ENCODE results near the gene ABHD12. TPM values are rescaled to one million over a fixed set of nuclear protein-coding genes. Genes with fewer than 3 reads are reported as not detected.
"Not testable (repeated sequence)": the region's sequence is repeated elsewhere in the genome, so short reads cannot be mapped to it uniquely, and the experiment has no call there.

ABHD12 gene
- total RNA-seq, 2 experiments from 2014 or later = 13.0 to 14.7 TPM

DNA sequence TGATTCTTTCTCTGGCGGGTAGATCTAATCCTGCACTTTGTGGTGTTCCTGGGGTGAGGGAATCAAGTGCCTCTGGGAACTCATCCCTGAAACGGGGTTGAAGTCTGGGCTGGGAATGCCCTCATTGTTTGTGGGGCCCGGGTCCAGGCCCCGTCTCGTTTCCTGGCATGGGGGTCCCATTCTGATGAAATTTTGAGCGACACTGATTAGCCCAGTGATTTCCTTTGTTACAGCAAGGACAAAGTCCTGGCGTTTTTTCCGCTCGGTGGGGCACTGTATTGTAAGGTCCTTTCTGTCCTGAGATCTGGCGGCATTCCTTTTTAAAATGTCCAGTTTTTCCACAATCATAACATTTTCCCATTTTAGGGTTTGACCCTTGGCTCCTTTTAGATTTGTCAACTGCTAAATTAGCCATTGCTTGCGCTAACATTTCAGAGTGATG is 9.7 kb upstream of the ABHD12 start:
- not testable (repeated sequence) for DNase-seq; H3K27me3 Mint-ChIP-seq (ENCODE audit: low read depth); H3K4me1 Mint-ChIP-seq (ENCODE audit: low read depth); H3K4me3 Mint-ChIP-seq; H3K27ac Mint-ChIP-seq; H3K36me3 Mint-ChIP-seq (ENCODE audit: low read depth)
- intact Hi-C loops (cut with micrococcal nuclease) = loop anchor here (10.0 kb wide), 1 partner anchor 1366 kb away; no protein-coding TSS in a partner anchor
- CTCF ChIA-PET = interaction anchor here (1.5 to 6.0 kb wide), 5 partner anchors 79 to 406 kb away, joined by 5 to 49 read pairs (median 14); no protein-coding TSS in a partner anchor
- H3K9me3 Mint-ChIP-seq = peaks cover 20% of the 10 kb centered on the region

DNA sequence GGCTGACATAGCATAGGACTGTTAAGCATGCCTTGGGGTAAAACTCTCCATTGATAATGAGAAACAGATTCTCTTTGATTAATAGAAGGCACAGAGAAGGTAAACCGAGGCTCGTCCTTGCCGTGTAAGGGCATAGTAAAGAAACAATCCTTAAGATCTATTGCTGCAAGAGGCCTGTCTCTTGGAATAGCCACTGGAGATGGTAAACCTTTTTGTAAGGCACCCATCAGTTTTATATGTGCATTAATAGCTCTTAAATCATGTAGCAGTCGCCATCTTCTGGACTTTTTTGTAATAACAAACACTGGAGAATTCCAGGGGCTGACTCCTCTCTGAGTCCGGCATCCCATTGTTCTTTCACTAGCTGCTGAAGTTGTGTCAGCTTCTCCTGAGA is 8.4 kb upstream of the ABHD12 start:
- H3K36me3 Mint-ChIP-seq (ENCODE audit: low read depth) = no peaks in the 10 kb centered on the region
- H3K4me3 Mint-ChIP-seq = no peak overlapping the region
- H3K27ac Mint-ChIP-seq = no peak overlapping the region
- no peaks in the 10 kb centered on the region for H3K27me3 Mint-ChIP-seq (ENCODE audit: low read depth)
- H3K4me1 Mint-ChIP-seq (ENCODE audit: low read depth) = no peaks in the 10 kb centered on the region
- intact Hi-C loops (cut with micrococcal nuclease) = loop anchor here (1.0 to 2.0 kb wide), 4 partner anchors 89 to 404 kb away; no protein-coding TSS in a partner anchor
- CTCF ChIA-PET = interaction anchor here (0.7 to 6.0 kb wide), 19 partner anchors 8 to 405 kb away, joined by 3 to 49 read pairs (median 5); partner anchors contain the start of gene GINS1
- peak; percentile 44 for DNase-seq
- H3K9me3 Mint-ChIP-seq = peaks cover 18% of the 10 kb centered on the region

DNA sequence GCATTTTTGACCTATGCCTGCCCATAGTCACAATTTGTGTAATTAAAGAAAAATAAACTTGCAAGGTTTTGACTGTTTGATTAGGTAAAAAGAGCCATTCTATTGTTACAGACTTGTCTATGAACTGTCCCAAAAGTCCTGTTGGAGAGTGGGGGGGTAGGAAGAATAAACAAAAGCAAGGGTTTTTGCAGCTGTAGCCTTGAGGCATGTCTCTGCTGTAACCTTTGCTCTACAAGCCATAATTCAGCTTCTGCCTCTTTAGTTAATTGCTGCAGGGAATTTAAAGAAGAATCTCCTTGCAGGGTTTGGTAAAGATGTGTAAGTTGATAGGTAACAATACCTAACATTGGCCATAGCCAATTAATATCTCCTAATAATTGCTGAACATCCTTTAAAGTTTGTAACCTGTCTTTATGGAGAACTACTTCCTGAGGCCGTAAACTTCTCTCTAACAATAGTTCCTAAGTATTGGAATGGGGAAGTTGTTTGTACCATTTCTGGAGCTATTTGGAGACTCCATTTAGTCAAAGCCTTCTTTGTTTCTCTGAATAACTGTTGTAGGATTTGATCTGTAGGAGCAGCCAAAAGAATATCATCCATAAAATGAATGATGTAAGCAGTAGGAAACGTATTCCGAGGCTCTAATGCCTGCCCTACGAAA is 7.9 kb upstream of the ABHD12 start:
- Mint-ChIP-seq H3K9me3 (peaks cover 15% of the 10 kb centered on the region), H3K36me3 (ENCODE audit: low read depth) (no peaks in the 10 kb centered on the region), H3K4me1 (ENCODE audit: low read depth) (no peaks in the 10 kb centered on the region), H3K4me3 (no peak overlapping the region), H3K27me3 (ENCODE audit: low read depth) (no peaks in the 10 kb centered on the region), H3K27ac (no peak overlapping the region)
- CTCF ChIA-PET = interaction anchor here (1.0 to 6.0 kb wide), 16 partner anchors 9 to 405 kb away, joined by 3 to 49 read pairs (median 5); partner anchors contain the start of gene GINS1
- intact Hi-C loops (cut with micrococcal nuclease) = loop anchor here (1.0 to 2.0 kb wide), 4 partner anchors 88 to 403 kb away; no protein-coding TSS in a partner anchor
- no peak for DNase-seq

DNA sequence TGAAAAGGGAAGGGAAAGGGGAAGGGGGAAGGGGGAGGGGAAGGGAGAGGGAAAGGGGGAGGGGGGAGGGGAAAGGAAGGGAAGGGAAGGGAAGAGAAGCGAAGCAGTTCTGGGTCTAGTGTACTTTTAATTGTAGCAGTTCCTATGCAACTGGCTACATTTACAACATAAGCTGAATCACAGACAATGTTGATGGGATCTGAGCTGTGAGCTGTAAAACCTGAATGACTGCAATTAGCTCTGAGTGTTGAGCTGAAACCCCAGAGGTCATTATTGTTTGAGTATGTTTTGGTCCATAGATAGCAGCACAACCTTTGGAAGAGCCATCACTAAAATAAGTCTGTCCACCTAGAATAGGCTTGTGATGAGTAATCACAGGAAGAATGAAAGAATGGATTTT is 7.2 kb upstream of the ABHD12 start:
- Mint-ChIP-seq H3K4me3 (no peak overlapping the region), H3K4me1 (ENCODE audit: low read depth) (no peaks in the 10 kb centered on the region), H3K9me3 (peaks cover 8% of the 10 kb centered on the region), H3K27ac (no peak overlapping the region), H3K36me3 (ENCODE audit: low read depth) (no peaks in the 10 kb centered on the region), H3K27me3 (ENCODE audit: low read depth) (no peaks in the 10 kb centered on the region)
- intact Hi-C loops (cut with micrococcal nuclease) = loop anchor here (2.0 kb wide), 1 partner anchor 201 kb away; no protein-coding TSS in a partner anchor
- CTCF ChIA-PET = interaction anchor here (0.9 to 6.0 kb wide), 8 partner anchors 10 to 219 kb away, joined by 3 to 49 read pairs (median 5); partner anchors contain the start of gene GINS1
- no peak for DNase-seq

DNA sequence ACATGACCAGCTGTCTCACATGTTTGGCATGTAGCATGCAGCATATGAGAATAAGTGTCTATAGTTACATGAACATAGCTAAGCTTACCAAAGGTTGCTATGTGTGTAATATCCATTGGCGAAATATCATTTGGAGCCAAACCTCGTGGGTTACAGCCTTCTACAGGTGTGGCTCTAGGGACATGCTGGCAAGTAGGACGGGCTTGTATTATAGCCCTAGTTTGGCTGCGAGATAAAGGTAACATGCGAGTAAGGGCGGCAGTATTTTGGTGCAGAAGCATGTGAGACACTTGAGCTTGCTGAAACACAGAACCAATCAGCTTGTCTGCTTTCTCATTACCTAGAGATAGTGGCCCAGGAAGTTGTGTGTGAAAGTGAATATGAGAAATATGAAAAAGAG is 6.5 kb upstream of the ABHD12 start:
- CTCF ChIA-PET = interaction anchor here (0.9 to 6.0 kb wide), 5 partner anchors 10 to 218 kb away, joined by 3 to 49 read pairs (median 4); partner anchors contain the start of gene GINS1
- H3K27ac Mint-ChIP-seq = no peak overlapping the region
- peaks cover 3% of the 10 kb centered on the region for H3K9me3 Mint-ChIP-seq
- intact Hi-C loops (cut with micrococcal nuclease) = no loop called here
- H3K4me3 Mint-ChIP-seq = no peak overlapping the region
- no peaks in the 10 kb centered on the region for H3K36me3 Mint-ChIP-seq (ENCODE audit: low read depth)
- no peak for DNase-seq
- no peaks in the 10 kb centered on the region for H3K27me3 Mint-ChIP-seq (ENCODE audit: low read depth)
- no peaks in the 10 kb centered on the region for H3K4me1 Mint-ChIP-seq (ENCODE audit: low read depth)

DNA sequence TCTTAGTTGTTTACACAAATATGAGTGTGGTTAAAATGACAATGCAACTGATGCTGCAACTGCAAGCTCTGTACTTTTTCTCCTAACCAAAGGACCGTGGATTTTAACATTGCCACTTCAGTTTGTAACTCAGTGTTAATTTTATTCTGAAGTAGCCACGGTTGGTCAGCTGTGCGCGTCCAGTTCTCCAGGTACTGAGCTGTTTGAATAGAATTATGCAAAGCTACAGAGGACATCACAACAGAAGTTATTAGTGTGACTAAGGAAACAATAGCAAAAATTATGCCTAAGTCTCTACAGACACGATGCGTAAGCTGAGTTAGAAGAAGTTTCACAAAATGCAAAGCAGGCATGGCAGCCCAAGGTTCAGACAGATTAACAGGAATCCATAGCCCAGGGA is 4.4 kb upstream of the ABHD12 start:
- Mint-ChIP-seq H3K27ac (no peak overlapping the region), H3K4me1 (ENCODE audit: low read depth) (peaks cover 2% of the 10 kb centered on the region), H3K27me3 (ENCODE audit: low read depth) (no peaks in the 10 kb centered on the region), H3K4me3 (no peak overlapping the region), H3K36me3 (ENCODE audit: low read depth) (no peaks in the 10 kb centered on the region), H3K9me3 (no peaks in the 10 kb centered on the region)
- CTCF ChIA-PET = interaction anchor here (0.6 to 1.4 kb wide), 2 partner anchors 42 to 96 kb away, joined by 4 to 5 read pairs; no protein-coding TSS in a partner anchor
- intact Hi-C loops (cut with micrococcal nuclease) = loop anchor here (5.0 kb wide), 1 partner anchor 448 kb away; the partner anchor contains the start of gene CST7
- no peak for DNase-seq

DNA sequence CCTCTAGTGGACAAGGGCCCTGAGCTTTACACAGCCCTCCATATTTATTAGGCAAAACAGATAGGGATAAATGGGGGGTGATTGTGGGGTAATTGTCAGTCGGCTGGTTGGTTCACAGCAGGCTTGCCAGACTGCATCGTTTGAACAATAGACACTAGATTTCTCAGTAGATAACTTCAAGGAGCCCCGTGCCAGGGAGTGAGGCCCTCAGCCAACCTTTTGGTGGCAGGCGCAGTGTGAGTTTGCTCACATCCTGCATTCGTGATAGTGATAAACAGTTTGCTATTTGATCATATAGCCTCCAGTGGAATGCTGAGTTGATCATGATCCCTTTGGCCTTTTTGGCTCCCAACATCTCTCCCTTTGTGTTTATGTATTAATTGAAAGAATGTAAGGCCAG is 3.6 kb upstream of the ABHD12 start:
- Mint-ChIP-seq H3K27me3 (ENCODE audit: low read depth) (no peaks in the 10 kb centered on the region), H3K36me3 (ENCODE audit: low read depth) (no peaks in the 10 kb centered on the region), H3K9me3 (no peaks in the 10 kb centered on the region), H3K4me1 (ENCODE audit: low read depth) (peaks cover 5% of the 10 kb centered on the region), H3K4me3 (no peak overlapping the region), H3K27ac (no peak overlapping the region)
- intact Hi-C loops (cut with micrococcal nuclease) = loop anchor here (5.0 kb wide), 1 partner anchor 447 kb away; the partner anchor contains the start of gene CST7
- no peak for DNase-seq
- CTCF ChIA-PET = no interaction called here

DNA sequence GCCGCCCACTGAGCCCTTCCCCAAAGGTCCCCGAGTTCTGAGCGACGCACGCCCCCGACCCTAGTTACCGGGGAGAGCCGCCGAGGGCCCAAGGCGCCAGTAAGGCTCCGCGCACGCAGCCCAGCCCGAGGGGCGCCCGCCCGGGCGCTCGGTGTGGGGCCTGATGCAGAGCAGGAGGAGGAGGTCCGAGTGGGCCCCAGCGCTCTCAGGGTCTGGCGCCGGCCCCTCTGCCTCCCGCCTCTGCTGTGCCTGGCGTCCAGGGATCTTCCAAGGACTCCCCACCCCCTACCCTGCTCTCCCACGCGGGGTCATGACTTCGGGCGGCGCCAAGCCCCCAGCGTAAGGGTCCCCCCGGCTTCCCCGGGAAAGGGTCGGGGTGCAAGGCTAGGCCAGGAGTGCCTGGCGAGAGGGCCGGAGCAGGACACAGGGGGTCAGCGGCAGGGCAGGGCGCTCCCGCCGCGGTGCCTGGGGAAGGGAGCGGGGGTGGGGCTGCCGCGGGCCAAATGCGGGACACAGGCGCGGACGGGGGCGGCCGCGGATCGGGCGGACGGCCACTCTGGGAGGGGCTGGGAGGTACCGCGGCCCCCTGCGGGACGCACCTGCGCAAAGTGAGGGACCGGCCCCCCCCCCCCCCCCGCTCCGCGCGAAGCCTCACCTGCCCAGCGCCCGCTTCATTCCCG is 637 bp downstream of the ABHD12 start:
- CTCF ChIA-PET = no interaction called here
- Mint-ChIP-seq H3K4me3 (peak overlapping the region; percentile 87), H3K9me3 (no peaks in the 10 kb centered on the region), H3K4me1 (ENCODE audit: low read depth) (peaks cover 11% of the 10 kb centered on the region), H3K36me3 (ENCODE audit: low read depth) (peaks cover 7% of the 10 kb centered on the region), H3K27me3 (ENCODE audit: low read depth) (no peaks in the 10 kb centered on the region), H3K27ac (no peak overlapping the region)
- intact Hi-C loops (cut with micrococcal nuclease) = loop anchor here (2.0 to 10.0 kb wide), 4 partner anchors 55 to 443 kb away; partner anchors contain the start of genes APMAP and CST7
- DNase-seq = peak; percentile 27

DNA sequence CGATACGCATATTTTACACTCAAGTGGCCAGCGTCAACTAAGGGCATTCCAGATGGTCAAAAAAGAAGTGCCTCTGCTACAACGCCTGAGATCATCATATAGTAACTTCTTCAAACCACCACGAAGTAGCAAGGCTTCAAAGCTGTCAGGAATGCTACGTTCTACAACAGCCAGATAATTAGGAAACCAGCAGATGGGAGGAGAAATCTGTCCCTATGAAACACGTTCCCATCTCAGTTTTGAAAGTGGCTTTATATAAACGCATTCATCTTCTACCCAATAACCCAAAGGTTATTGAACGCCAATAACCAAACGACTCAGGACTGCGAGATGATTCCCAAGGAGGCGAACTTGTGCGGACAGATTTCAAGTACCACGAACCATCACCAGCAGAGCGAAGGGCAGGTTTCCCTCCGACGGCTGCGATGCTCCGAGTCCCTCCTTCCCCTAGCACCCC is 1.2 kb downstream of the ABHD12 start:
- no peak for DNase-seq
- Mint-ChIP-seq H3K36me3 (ENCODE audit: low read depth) (peaks cover 7% of the 10 kb centered on the region), H3K27ac (no peak overlapping the region), H3K9me3 (no peaks in the 10 kb centered on the region), H3K4me3 (peak overlapping the region; percentile 78), H3K27me3 (ENCODE audit: low read depth) (no peaks in the 10 kb centered on the region), H3K4me1 (ENCODE audit: low read depth) (peaks cover 11% of the 10 kb centered on the region)
- CTCF ChIA-PET = no interaction called here
- intact Hi-C loops (cut with micrococcal nuclease) = loop anchor here (10.0 kb wide), 1 partner anchor 55 kb away; no protein-coding TSS in a partner anchor

DNA sequence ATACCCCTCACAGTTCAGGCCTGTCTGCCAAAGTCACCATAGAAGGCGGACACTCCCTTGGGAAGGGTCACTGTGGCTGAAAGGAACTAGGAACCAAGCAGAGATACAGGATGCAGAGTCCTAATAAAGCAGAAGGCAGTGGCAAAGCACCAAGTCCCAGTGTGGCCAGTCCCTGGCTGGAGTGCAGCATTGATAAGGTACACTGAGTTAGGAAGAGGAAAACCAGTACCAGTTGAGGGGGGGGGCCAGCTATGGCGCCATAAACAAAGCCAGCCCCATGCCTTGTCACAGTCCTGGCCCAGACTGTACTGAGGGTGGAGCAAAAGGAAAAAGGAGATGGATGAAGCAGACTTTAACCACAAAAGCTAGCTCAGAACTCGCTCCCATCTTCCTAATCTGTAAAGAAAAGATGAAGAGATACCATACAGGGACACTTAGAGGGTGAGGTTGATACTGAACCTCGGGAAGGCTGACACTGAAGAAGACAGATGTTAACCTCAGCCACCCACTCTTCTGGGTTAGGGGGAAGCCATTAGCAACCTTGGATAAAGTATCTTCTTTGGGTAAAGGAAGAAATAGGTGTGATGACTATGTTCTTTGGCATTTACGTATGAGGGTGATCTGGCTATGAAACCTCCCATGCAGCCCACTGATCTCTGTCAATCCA is 7.8 kb downstream of the ABHD12 start:
- H3K36me3 Mint-ChIP-seq (ENCODE audit: low read depth) = peaks cover 2% of the 10 kb centered on the region
- H3K27ac Mint-ChIP-seq = no peak overlapping the region
- peaks cover 4% of the 10 kb centered on the region for H3K4me1 Mint-ChIP-seq (ENCODE audit: low read depth)
- CTCF ChIA-PET = no interaction called here
- DNase-seq = no peak
- H3K27me3 Mint-ChIP-seq (ENCODE audit: low read depth) = no peaks in the 10 kb centered on the region
- intact Hi-C loops (cut with micrococcal nuclease) = loop anchor here (10.0 kb wide), 1 partner anchor 62 kb away; no protein-coding TSS in a partner anchor
- H3K4me3 Mint-ChIP-seq = no peak overlapping the region
- H3K9me3 Mint-ChIP-seq = no peaks in the 10 kb centered on the region

DNA sequence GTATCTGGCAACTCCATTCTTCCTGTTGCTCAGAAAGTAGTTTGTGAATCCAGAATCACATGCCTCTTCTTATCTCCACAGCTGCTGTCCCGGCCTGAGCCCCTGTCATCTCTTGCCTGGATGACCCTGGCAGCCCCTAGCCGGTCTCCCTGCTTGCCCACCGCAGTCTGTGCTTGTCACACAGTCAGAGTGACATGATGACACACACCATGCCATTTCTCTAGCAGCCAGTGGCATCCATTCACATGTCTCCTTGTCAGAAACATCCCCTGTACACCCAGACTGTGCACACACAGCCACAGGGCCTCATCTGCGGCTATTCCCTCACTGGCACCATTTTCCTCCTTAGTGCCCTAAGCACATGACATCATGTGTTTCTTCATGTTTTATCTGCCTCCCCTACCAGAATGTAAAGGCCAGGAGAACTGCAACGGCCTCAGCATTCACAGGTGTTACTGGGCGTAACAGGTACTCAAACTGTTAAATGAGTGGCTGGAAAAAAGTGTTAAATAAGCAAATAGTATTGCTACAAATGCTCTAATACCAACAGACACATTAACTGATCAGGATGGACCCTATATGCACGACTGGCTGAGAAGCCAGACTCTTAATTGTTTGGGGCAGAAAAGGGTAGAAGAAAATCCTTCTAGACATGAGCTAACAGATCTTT is 9.6 kb downstream of the ABHD12 start:
- Mint-ChIP-seq H3K9me3 (no peaks in the 10 kb centered on the region), H3K4me1 (ENCODE audit: low read depth) (peaks cover 4% of the 10 kb centered on the region), H3K36me3 (ENCODE audit: low read depth) (no peaks in the 10 kb centered on the region), H3K27ac (no peak overlapping the region), H3K4me3 (no peak overlapping the region), H3K27me3 (ENCODE audit: low read depth) (no peaks in the 10 kb centered on the region)
- intact Hi-C loops (cut with micrococcal nuclease) = loop anchor here (10.0 kb wide), 1 partner anchor 64 kb away; no protein-coding TSS in a partner anchor
- CTCF ChIA-PET = no interaction called here
- no peak for DNase-seq
